Measurements from ENCODE around the gene PICK1.

Gene PICK1

DNA sequence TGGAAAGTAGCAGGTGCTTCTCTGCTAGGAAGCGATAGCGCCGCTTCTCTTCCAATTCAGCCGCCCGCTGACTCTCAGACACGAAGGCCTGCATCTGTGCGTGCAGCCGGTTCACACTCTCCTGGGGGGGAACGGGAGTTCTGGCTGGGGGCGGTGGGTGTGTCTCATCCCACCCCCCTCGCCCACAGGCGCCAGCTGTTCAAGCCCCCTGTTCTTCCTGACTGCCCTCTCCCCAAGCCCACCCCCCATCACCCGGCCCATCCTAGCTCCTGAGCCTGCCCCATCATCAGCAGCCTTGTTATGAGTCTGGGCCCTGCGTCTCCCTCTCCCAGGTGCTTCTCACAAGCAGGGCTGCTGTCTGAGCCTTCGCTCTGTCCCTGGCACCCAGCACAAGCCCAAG is 39.9 kb downstream of the PICK1 start:
- TF ChIP-seq, protein P1, sequence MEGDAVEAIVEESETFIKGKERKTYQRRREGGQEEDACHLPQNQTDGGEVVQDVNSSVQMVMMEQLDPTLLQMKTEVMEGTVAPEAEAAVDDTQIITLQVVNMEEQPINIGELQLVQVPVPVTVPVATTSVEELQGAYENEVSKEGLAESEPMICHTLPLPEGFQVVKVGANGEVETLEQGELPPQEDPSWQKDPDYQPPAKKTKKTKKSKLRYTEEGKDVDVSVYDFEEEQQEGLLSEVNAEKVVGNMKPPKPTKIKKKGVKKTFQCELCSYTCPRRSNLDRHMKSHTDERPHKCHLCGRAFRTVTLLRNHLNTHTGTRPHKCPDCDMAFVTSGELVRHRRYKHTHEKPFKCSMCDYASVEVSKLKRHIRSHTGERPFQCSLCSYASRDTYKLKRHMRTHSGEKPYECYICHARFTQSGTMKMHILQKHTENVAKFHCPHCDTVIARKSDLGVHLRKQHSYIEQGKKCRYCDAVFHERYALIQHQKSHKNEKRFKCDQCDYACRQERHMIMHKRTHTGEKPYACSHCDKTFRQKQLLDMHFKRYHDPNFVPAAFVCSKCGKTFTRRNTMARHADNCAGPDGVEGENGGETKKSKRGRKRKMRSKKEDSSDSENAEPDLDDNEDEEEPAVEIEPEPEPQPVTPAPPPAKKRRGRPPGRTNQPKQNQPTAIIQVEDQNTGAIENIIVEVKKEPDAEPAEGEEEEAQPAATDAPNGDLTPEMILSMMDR (IDR thresholded peaks at IDR 0.05; ENCODE audit: extremely low read depth, insufficient read depth, missing control alignments) = no peak
- no peak for DNase-seq (ENCODE audit: low spot score)
- in situ Hi-C loops (cut with MboI; ENCODE audit: low pct_unique_long_range_greater_than_20kb, low sequenced_read_pairs, unreplicated experiment) = no loop called here

DNA sequence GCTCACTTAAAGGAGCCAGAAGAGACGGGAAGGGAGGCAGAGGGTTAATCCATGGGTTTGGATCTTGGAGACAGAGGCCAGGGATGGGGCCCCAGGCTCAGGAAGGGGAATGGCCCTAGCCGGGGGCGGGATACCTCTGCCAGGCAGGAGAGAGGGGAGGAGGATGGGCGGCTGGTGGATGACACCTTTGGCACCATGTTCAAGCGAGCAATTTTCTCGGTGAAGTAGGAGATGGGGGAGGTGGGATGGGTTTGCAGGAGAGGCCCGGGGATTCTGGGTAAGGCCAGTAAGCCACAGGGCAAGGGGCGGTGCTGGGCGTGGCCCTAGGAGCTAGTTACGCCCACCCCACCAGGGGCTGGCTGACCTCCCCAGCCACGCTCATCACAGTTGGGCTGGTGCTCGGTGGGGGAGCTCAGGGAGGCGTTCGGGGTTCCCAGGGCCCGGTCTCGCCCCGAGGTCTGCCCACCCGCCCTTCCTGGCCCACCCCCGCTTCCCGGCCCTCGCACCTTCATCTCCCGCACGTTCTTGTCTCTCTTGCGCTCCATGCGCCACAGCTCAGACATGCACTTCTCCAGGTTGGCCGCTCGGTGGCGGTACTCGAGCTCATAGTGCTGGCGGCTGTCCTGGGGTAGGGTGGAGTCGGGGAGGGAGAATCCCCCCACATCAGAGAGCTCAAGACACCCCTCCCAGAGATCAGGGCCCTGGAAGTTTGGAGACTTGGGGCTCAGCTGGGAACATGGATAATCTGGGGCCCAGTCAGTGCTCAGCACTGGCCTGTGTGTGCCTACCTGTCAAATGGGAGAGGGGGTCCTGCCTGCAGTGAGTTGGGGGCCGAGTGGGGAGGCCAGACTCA is 40.6 kb downstream of the PICK1 start:
- in situ Hi-C loops (cut with MboI; ENCODE audit: low pct_unique_long_range_greater_than_20kb, low sequenced_read_pairs, unreplicated experiment) = no loop called here
- DNase-seq (ENCODE audit: low spot score) = no peak
- TF ChIP-seq, protein P1 (IDR thresholded peaks at IDR 0.05; ENCODE audit: extremely low read depth, insufficient read depth, missing control alignments) = no peak

DNA sequence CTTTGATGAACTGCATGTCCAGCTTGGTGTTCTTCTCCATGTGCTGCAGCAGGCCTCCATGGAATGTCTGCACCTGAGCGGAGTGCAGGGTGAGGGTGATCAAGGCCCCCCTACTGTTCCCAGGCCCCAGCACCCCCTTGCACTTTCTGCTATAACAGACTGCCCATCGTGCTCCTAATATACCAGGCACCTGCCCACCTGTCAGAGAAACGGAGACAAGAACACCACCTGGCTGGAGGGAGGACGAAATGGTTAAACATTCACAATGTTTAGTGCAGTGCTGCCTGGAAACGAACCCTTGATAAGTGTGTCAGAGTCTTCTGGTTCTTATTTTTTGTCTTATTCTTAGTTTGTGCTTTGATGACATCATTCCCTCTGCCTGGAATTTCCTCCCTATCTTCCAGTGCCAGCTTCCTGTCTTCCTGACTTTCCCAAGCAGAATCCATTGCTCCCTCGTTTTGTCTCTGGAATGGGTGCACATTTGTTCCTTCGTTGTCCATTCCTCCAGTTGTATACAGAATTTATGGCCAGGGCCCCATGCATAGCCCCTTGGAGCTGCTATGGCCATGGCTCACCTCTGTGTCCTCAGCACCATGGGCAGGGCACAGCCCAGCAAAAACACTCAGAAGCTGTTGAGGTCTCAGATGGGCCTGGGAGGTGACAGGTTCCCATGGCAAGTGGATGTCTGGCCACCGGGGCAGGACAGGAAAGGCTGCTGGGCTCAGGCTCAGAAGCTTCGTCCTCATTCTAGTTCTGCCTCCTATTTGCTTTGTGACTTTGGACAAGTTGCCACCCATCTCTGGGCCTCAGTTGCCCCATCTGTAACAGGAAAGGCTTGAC is 41.4 kb downstream of the PICK1 start:
- TF ChIP-seq, protein P1 (IDR thresholded peaks at IDR 0.05; ENCODE audit: extremely low read depth, insufficient read depth, missing control alignments) = no peak
- DNase-seq (ENCODE audit: low spot score) = no peak
- in situ Hi-C loops (cut with MboI; ENCODE audit: low pct_unique_long_range_greater_than_20kb, low sequenced_read_pairs, unreplicated experiment) = no loop called here

DNA sequence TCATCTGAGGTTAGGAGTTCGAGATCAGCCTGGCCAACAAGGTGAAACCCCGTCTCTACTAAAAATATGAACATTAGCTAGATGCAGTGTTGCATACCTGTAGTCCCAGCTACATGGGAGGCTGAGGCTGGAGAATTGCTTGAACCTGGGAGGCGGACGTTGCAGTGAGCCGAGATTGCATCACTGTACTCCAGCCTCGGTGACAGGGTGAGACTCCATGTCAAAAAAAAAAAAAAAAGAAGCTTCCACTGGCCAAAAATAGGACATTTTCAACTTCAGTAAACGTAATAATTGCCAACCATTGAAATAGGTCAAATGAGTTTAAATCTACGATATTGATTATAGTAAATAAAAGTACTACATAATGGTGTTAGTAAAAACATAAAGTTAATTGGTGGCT is 46.4 kb downstream of the PICK1 start:
- in situ Hi-C loops (cut with MboI; ENCODE audit: low pct_unique_long_range_greater_than_20kb, low sequenced_read_pairs, unreplicated experiment) = no loop called here
- TF ChIP-seq, protein P1 (IDR thresholded peaks at IDR 0.05; ENCODE audit: extremely low read depth, insufficient read depth, missing control alignments) = no peak
- no peak for DNase-seq (ENCODE audit: low spot score)

DNA sequence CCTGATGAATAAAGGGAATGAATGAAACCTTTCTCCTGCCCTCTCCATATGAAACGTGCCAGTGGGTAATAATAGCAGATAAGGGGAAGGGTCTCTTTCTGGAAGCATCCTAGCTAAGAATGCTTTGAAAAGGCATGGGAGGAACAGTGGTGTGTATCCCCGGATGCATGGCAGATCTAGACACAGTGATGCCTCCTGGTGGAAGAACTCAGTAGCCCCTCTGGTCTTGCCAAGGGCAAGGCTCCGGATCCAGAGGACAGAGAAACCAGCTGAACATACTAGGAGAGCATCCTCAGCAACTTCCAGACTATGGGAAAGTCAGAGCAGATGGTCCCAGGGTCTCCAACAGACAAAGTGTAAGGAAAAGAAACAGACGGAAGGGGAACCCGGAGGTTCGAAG is 46.9 kb downstream of the PICK1 start:
- in situ Hi-C loops (cut with MboI; ENCODE audit: low pct_unique_long_range_greater_than_20kb, low sequenced_read_pairs, unreplicated experiment) = no loop called here
- TF ChIP-seq, protein P1 (IDR thresholded peaks at IDR 0.05; ENCODE audit: extremely low read depth, insufficient read depth, missing control alignments) = peak; percentile 24
- DNase-seq (ENCODE audit: low spot score) = peak; percentile 39

DNA sequence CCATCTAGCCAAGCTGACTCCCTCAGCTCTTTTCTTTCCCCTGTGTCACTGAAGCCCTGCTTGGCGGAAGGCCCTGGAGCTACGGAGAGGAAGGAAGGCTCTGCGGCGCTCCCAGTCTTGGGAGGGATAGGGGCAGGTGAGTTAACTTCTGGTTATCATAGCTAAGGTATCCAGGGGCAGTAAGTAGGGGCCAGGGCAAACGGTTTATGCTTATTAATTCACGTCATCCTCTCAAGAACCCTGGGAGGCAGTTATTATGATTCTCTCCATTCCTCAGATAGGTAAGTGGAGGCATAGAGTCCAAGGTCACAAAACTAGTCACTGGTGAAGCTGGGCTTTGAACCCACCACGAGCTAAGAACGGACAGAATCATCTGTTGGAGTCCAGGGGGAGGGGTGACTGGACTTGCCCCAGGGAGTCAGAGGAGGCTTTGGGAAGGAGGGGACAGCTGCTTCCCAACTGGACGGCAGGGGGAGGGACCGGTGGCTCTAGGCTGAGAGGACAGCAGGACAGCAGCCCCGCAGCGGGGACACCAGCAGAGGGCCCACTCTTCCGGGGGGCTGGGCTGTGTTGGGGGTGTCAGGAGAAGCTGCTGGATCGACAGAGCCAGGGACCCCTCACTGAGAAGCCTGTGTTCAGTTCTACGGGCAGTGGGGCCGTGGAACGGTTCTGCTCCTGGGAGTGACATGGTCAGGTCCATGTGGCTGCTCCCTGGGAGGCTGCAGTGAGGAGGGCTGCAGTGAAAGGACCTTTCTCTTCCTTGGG is 49.8 kb downstream of the PICK1 start:
- in situ Hi-C loops (cut with MboI; ENCODE audit: low pct_unique_long_range_greater_than_20kb, low sequenced_read_pairs, unreplicated experiment) = no loop called here
- TF ChIP-seq, protein P1 (IDR thresholded peaks at IDR 0.05; ENCODE audit: extremely low read depth, insufficient read depth, missing control alignments) = no peak
- DNase-seq (ENCODE audit: low spot score) = no peak
